BLaER1 treated with 17β-estradiol and CSF1 and Interleukin-3, amounts not matched to agents 10 nM and 100 nM (cell line): Measurements from ENCODE around the gene GABARAP.
"Not testable (repeated sequence)": the region's sequence is repeated elsewhere in the genome, so short reads cannot be mapped to it uniquely, and the experiment has no call there.

Experiments used
- H3K27ac ChIP-seq, 11 experiments: shearing (Covaris generic); formaldehyde crosslinking; 2 replicates each; pipeline ENCODE4 v1.8.1; 2022
- H3K27me3 ChIP-seq, 11 experiments: shearing (Covaris generic); formaldehyde crosslinking; 2 replicates each; pipeline ENCODE4 v1.8.1; 2022
- H3K36me3 ChIP-seq, 11 experiments: shearing (Covaris generic); formaldehyde crosslinking; 2 replicates each; pipeline ENCODE4 v1.8.1; 2022
- H3K4me1 ChIP-seq, 10 experiments: shearing (Covaris generic); formaldehyde crosslinking; 2 replicates each; pipeline ENCODE4 v1.8.1; 2022
- H3K4me2 ChIP-seq, 11 experiments: shearing (Covaris generic); formaldehyde crosslinking; 2 replicates each; pipeline ENCODE4 v1.8.1; 2022
- H3K4me3 ChIP-seq, 10 experiments: shearing (Covaris generic); formaldehyde crosslinking; 2 replicates each; pipeline ENCODE4 v1.8.1; 2022
- H3K9ac ChIP-seq, 11 experiments: shearing (Covaris generic); formaldehyde crosslinking; 2 replicates each; pipeline ENCODE4 v1.8.1; 2022
- H3K9me3 ChIP-seq, 11 experiments: shearing (Covaris generic); formaldehyde crosslinking; replicated peaks in 1 of 11; 2 replicates each; pipeline ENCODE4 v1.8.1; 2022
- H4K20me1 ChIP-seq, 11 experiments: shearing (Covaris generic); formaldehyde crosslinking; 2 replicates each; pipeline ENCODE4 v1.8.1; 2022
- Cebpa-rat ChIP-seq, 11 experiments: shearing (Covaris generic); IDR thresholded peaks; 2 replicates each; pipeline ENCODE4 v1.8.1; 2022

The GABARAP gene

GRCh38 chr17:7250695-7251627 is 8.7 kb upstream of the GABARAP start:
- no peaks in the 10 kb centered on the region for H3K27me3 ChIP-seq
- no peak for TF ChIP-seq Cebpa-rat (IDR thresholded peaks at IDR 0.05)
- H3K9ac ChIP-seq, result peak overlapping the region; percentile 86 to 98 (median 96)
- no peaks in the 10 kb centered on the region for H3K9me3 ChIP-seq
- peaks cover 34 to 58% (median 43%) of the 10 kb centered on the region in 11 experiments for H3K36me3 ChIP-seq
- peak overlapping the region; percentile 90 to 99 (median 97) for H3K27ac ChIP-seq
- H3K4me3 ChIP-seq, result peak overlapping the region; percentile 88 to 98 (median 96)
- peaks cover 25 to 44% (median 34%) of the 10 kb centered on the region in 10 experiments for H3K4me1 ChIP-seq
- peaks cover 0 to 55% (median 35%) of the 10 kb centered on the region in 11 experiments; a peak in 17 of 22 replicates for H4K20me1 ChIP-seq
- peak overlapping the region; percentile 88 to 99 (median 96) for H3K4me2 ChIP-seq

GRCh38 chr17:7249830-7250229 is 7.6 kb upstream of the GABARAP start:
- peak overlapping the region; percentile 88 to 99 (median 96) for H3K4me2 ChIP-seq
- peaks cover 34 to 58% (median 43%) of the 10 kb centered on the region in 11 experiments for H3K36me3 ChIP-seq
- H4K20me1 ChIP-seq, result peaks cover 0 to 54% (median 35%) of the 10 kb centered on the region in 11 experiments; a peak in 17 of 22 replicates
- TF ChIP-seq Cebpa-rat (IDR thresholded peaks at IDR 0.05), result no peak
- peaks cover 25 to 44% (median 34%) of the 10 kb centered on the region in 10 experiments for H3K4me1 ChIP-seq
- peak overlapping the region; percentile 90 to 99 (median 97); a peak in 21 of 22 replicates for H3K27ac ChIP-seq
- no peaks in the 10 kb centered on the region for H3K9me3 ChIP-seq
- peak overlapping the region; percentile 88 to 98 (median 96) for H3K4me3 ChIP-seq
- H3K27me3 ChIP-seq, result no peaks in the 10 kb centered on the region
- peak overlapping the region; percentile 86 to 98 (median 96) for H3K9ac ChIP-seq

- Histone ChIP-seq H4K20me1 (peaks cover 0 to 60% (median 35%) of the 10 kb centered on the region in 11 experiments; a peak in 17 of 22 replicates), H3K4me3 (peak overlapping the region; percentile 88 to 98 (median 96)), H3K4me1 (peaks cover 25 to 40% (median 32%) of the 10 kb centered on the region in 10 experiments), H3K9ac (peak overlapping the region; percentile 86 to 98 (median 96)), H3K4me2 (peak overlapping the region; percentile 88 to 99 (median 96)), H3K9me3 (no peaks in the 10 kb centered on the region), H3K36me3 (peaks cover 34 to 58% (median 43%) of the 10 kb centered on the region in 11 experiments), H3K27me3 (no peaks in the 10 kb centered on the region), H3K27ac (peak overlapping the region in 10 of 11 experiments; percentile 90 to 99 (median 96); a peak in 19 of 22 replicates)
- no peak for TF ChIP-seq Cebpa-rat (IDR thresholded peaks at IDR 0.05)
Measured at GRCh38 chr17:7249214-7249613, 7.0 kb upstream of the GABARAP start.

- Histone ChIP-seq H3K9ac (peak overlapping the region; percentile 86 to 98 (median 96)), H3K4me2 (peak overlapping the region; percentile 88 to 99 (median 96))
Measured at GRCh38 chr17:7248796-7249195, 6.5 kb upstream of the GABARAP start.

GRCh38 chr17:7246779-7247178 is 4.5 kb upstream of the GABARAP start:
- peak overlapping the region in 9 of 11 experiments; percentile 5 to 46 (median 18); a peak in 9 of 22 replicates for H3K9ac ChIP-seq
- H3K4me3 ChIP-seq, result no peak overlapping the region
- TF ChIP-seq Cebpa-rat (IDR thresholded peaks at IDR 0.05), result no peak
- peaks cover 36 to 59% (median 49%) of the 10 kb centered on the region in 11 experiments for H3K36me3 ChIP-seq
- H3K27me3 ChIP-seq, result no peaks in the 10 kb centered on the region
- no peak overlapping the region for H3K4me2 ChIP-seq
- peaks cover 0 to 61% (median 35%) of the 10 kb centered on the region in 11 experiments; a peak in 17 of 22 replicates for H4K20me1 ChIP-seq
- H3K4me1 ChIP-seq, result peaks cover 20 to 38% (median 26%) of the 10 kb centered on the region in 10 experiments
- no peak overlapping the region for H3K27ac ChIP-seq
- no peaks in the 10 kb centered on the region for H3K9me3 ChIP-seq

More at GRCh38 chr17:7248796-7249195, 6.5 kb upstream of the GABARAP start:
- Histone ChIP-seq H3K4me1 (peaks cover 26 to 40% (median 31%) of the 10 kb centered on the region in 10 experiments), H3K4me3 (peak overlapping the region in 8 of 10 experiments; percentile 88 to 98 (median 96); a peak in 14 of 20 replicates), H3K27me3 (no peaks in the 10 kb centered on the region), H4K20me1 (peaks cover 0 to 61% (median 35%) of the 10 kb centered on the region in 11 experiments; a peak in 17 of 22 replicates), H3K27ac (peak overlapping the region in 8 of 11 experiments; percentile 90 to 99 (median 98); a peak in 13 of 22 replicates), H3K36me3 (peaks cover 39 to 58% (median 43%) of the 10 kb centered on the region in 11 experiments), H3K9me3 (no peaks in the 10 kb centered on the region)
- TF ChIP-seq Cebpa-rat (IDR thresholded peaks at IDR 0.05), result no peak

GRCh38 chr17:7243838-7244237 is 1.6 kb upstream of the GABARAP start:
- H3K4me1 ChIP-seq, result peaks cover 24 to 42% (median 30%) of the 10 kb centered on the region in 10 experiments
- peak overlapping the region in 4 of 11 experiments; percentile 88 to 99 (median 98); a peak in 6 of 22 replicates for H3K4me2 ChIP-seq
- H3K36me3 ChIP-seq, result peaks cover 45 to 66% (median 53%) of the 10 kb centered on the region in 11 experiments
- H3K9ac ChIP-seq, result peak overlapping the region in 9 of 11 experiments; percentile 33 to 100 (median 96); a peak in 11 of 22 replicates
- H3K9me3 ChIP-seq, H3K27me3 ChIP-seq: not testable (repeated sequence)
- H4K20me1 ChIP-seq, result peaks cover 9 to 40% (median 26%) of the 10 kb centered on the region in 11 experiments; a peak in 18 of 22 replicates
- peak overlapping the region in 3 of 11 experiments; percentile 96 to 100 (median 99); a peak in 4 of 22 replicates for H3K27ac ChIP-seq
- peak overlapping the region in 2 of 10 experiments; percentile 97 to 99; a peak in 3 of 20 replicates for H3K4me3 ChIP-seq

GRCh38 chr17:7243453-7243729 is 1.1 kb upstream of the GABARAP start:
- peak overlapping the region; percentile 87 to 100 (median 97) for H3K4me2 ChIP-seq
- peak overlapping the region; percentile 85 to 100 (median 96); a peak in 21 of 22 replicates for H3K27ac ChIP-seq
- H3K4me1 ChIP-seq, result peaks cover 20 to 38% (median 26%) of the 10 kb centered on the region in 10 experiments
- TF ChIP-seq Cebpa-rat (IDR thresholded peaks at IDR 0.05), result no peak
- H3K9ac ChIP-seq, result peak overlapping the region; percentile 91 to 100 (median 96)
- peak overlapping the region; percentile 86 to 99 (median 90); a peak in 19 of 20 replicates for H3K4me3 ChIP-seq
- no peaks in the 10 kb centered on the region for H3K27me3 ChIP-seq
- H3K36me3 ChIP-seq, result peaks cover 42 to 64% (median 52%) of the 10 kb centered on the region in 11 experiments
- H4K20me1 ChIP-seq, result peaks cover 5 to 35% (median 22%) of the 10 kb centered on the region in 11 experiments; a peak in 17 of 22 replicates
- H3K9me3 ChIP-seq, result no peaks in the 10 kb centered on the region

GRCh38 chr17:7242717-7243452 is 636 bp upstream of the GABARAP start:
- H3K9me3 ChIP-seq, result no peaks in the 10 kb centered on the region
- peak overlapping the region; percentile 85 to 100 (median 96) for H3K27ac ChIP-seq
- peaks cover 19 to 33% (median 24%) of the 10 kb centered on the region in 10 experiments for H3K4me1 ChIP-seq
- peaks cover 42 to 62% (median 52%) of the 10 kb centered on the region in 11 experiments for H3K36me3 ChIP-seq
- peak overlapping the region; percentile 86 to 99 (median 90) for H3K4me3 ChIP-seq
- no peaks in the 10 kb centered on the region for H3K27me3 ChIP-seq
- peak overlapping the region; percentile 87 to 100 (median 97) for H3K4me2 ChIP-seq
- TF ChIP-seq Cebpa-rat (IDR thresholded peaks at IDR 0.05), result no peak
- H4K20me1 ChIP-seq, result peaks cover 4 to 30% (median 17%) of the 10 kb centered on the region in 11 experiments; a peak in 15 of 22 replicates
- H3K9ac ChIP-seq, result peak overlapping the region; percentile 91 to 100 (median 96)
